ENCODE measurements around the gene ECE2. TPM values are rescaled to one million over a fixed set of nuclear protein-coding genes. Genes with fewer than 3 reads are reported as not detected.

The ECE2 gene
- polyA plus RNA-seq, 2 of the 4 experiments (the other 2 are of a cell fraction), result not detected

GRCh38 chr3:184315871-184316661 lies 40.2 kb downstream of the ECE2 start:
- H3K4me2 ChIP-seq, result peak overlapping the region; percentile 94
- WGBS (ENCODE audit: missing lambda C conversion rate), result 19% methylated on average over 14 of the region's 16 CpGs
- peak overlapping the region; percentile 86 for H3K4me3 ChIP-seq
- peaks cover 49% of the 10 kb centered on the region for H3K4me1 ChIP-seq
- TF ChIP-seq HOXB5 (CRISPR knock-in tag; IDR thresholded peaks at IDR 0.05) (no peak), CBX8 (IDR thresholded peaks at IDR 0.05) (no peak), GATA3 (IDR thresholded peaks at IDR 0.05; ENCODE audit: borderline replicate concordance) (no peak), ATOH8 (CRISPR knock-in tag; IDR thresholded peaks at IDR 0.05; ENCODE audit: low read depth) (no peak), PHF8 (IDR thresholded peaks at IDR 0.05; ENCODE audit: borderline replicate concordance, low read depth) (no peak), TP53 (CRISPR knock-in tag; IDR thresholded peaks at IDR 0.05) (no peak), RCOR1 (IDR thresholded peaks at IDR 0.05; ENCODE audit: low read depth, low read length) (no peak), MAFK (IDR thresholded peaks at IDR 0.05; ENCODE audit: partially characterized antibody) (no peak), JUN (IDR thresholded peaks at IDR 0.05) (no peak)
- peak overlapping the region; percentile 100 for H3K27ac ChIP-seq
- FAIRE-seq (no peak), ATAC-seq (no peak), DNase-seq (ENCODE audit: low read depth in 1 of 2, low spot score in 1 of 2) (no peak)
- POLR2A ChIA-PET, result no interaction called here
- H3K9me3 ChIP-seq, result no peaks in the 10 kb centered on the region
- CTCF ChIA-PET, result interaction anchor here (0.9 to 1.0 kb wide), 3 partner anchors 10 to 29 kb away, joined by 3 read pairs; no protein-coding TSS in a partner anchor

- Histone ChIP-seq H3K4me1 (peaks cover 51% of the 10 kb centered on the region), H3K4me3 (peak overlapping the region; percentile 86; the same call in 2 of the 3 replicates), H3K9me3 (no peaks in the 10 kb centered on the region), H3K27ac (peak overlapping the region in 1 of 2 experiments; percentile 100; a peak in 2 of 6 replicates), H3K4me2 (peak overlapping the region; percentile 94)
- ATAC-seq (no peak), FAIRE-seq (no peak), DNase-seq (ENCODE audit: low read depth in 1 of 2, low spot score in 1 of 2) (no peak)
- WGBS (ENCODE audit: missing lambda C conversion rate), result 89% methylated on average over 7 of the region's 7 CpGs
- POLR2A ChIA-PET, result no interaction called here
- TF ChIP-seq SMC3 (IDR thresholded peaks at IDR 0.05), result no peak
- no peak for TF ChIP-seq CHD4 (IDR thresholded peaks at IDR 0.05; ENCODE audit: borderline replicate concordance)
- no peak for TF ChIP-seq TFCP2L1 (CRISPR knock-in tag; IDR thresholded peaks at IDR 0.05)
- no peak for TF ChIP-seq USF2 (IDR thresholded peaks at IDR 0.05)
- TF ChIP-seq RFX5 (IDR thresholded peaks at IDR 0.05), result no peak
- TF ChIP-seq CTCF (IDR thresholded peaks at IDR 0.05), result no peak
- TF ChIP-seq POLR2AphosphoS2 (conservative IDR thresholded peaks at IDR 0.05; ENCODE audit: low read length), result no peak
- no peak for TF ChIP-seq KDM5A (IDR thresholded peaks at IDR 0.05)
- CTCF ChIA-PET, result interaction anchor here (0.9 to 1.0 kb wide), 3 partner anchors 11 to 28 kb away, joined by 3 read pairs; no protein-coding TSS in a partner anchor
Observed at GRCh38 chr3:184316792-184317191, 41.0 kb downstream of the ECE2 start.

GRCh38 chr3:184317201-184317600 lies 41.4 kb downstream of the ECE2 start:
- no peak for DNase-seq (ENCODE audit: low read depth in 1 of 2, low spot score in 1 of 2)
- H3K9me3 ChIP-seq, result no peaks in the 10 kb centered on the region
- ChIA-PET CTCF (interaction anchor here (1.0 kb wide), 1 partner anchor 14 kb away, joined by 3 read pairs; no protein-coding TSS in a partner anchor), POLR2A (no interaction called here)
- TF ChIP-seq ZFP36 (IDR thresholded peaks at IDR 0.05; ENCODE audit: borderline replicate concordance, partially characterized antibody) (no peak), HOXB13 (CRISPR knock-in tag; IDR thresholded peaks at IDR 0.05; ENCODE audit: low read depth) (no peak), ESRRA (IDR thresholded peaks at IDR 0.05; ENCODE audit: borderline replicate concordance, low read length) (no peak), ZSCAN20 (CRISPR knock-in tag; IDR thresholded peaks at IDR 0.05) (no peak), ELK1 (IDR thresholded peaks at IDR 0.05; ENCODE audit: low read depth, low read length) (no peak), TP53 (CRISPR knock-in tag; IDR thresholded peaks at IDR 0.05) (no peak), POLR2A (IDR thresholded peaks at IDR 0.05; ENCODE audit: low read length) (no peak)
- FAIRE-seq, result no peak
- peak overlapping the region in 1 of 2 experiments; percentile 48; a peak in 1 of 6 replicates for H3K27ac ChIP-seq
- peaks cover 51% of the 10 kb centered on the region for H3K4me1 ChIP-seq
- H3K4me2 ChIP-seq, result peak overlapping the region; percentile 94
- peak overlapping the region; percentile 86; the same call in 1 of the 3 replicates for H3K4me3 ChIP-seq
- WGBS (ENCODE audit: missing lambda C conversion rate), result 93% methylated on average over 5 of the region's 5 CpGs
- no peak for ATAC-seq

All from A549 (cell line).